OCI-LY1 (cell line): ENCODE data around the gene KCNMB2.

Experiments used
- H2AFZ ChIP-seq: fragments of 200-600 bp; sonication (generic), shearing (Covaris generic); 2 replicates; pipeline ENCODE4 v1.6.0; 2014; ENCODE audit warnings: antibody characterized with exemption, mild to moderate bottlenecking, low read length
- H3F3A ChIP-seq: fragments of 200-600 bp; sonication (generic), shearing (Covaris generic); 2 replicates; pipeline ENCODE4 v1.6.0; 2014; ENCODE audit warnings: mild to moderate bottlenecking, antibody characterized with exemption, low read length, moderate library complexity; ENCODE audit not compliant: insufficient read depth
- H3K27ac ChIP-seq: fragments of 200-600 bp; sonication (generic); 2 replicates; pipeline ENCODE4 v1.5.1; 2014; ENCODE audit warnings: low read length, mixed run types, mild to moderate bottlenecking, low read depth; ENCODE audit not compliant: poor library complexity, severe bottlenecking
- H3K27me3 ChIP-seq: fragments of 200-600 bp; sonication (generic); 2 replicates; pipeline ENCODE4 v1.6.0; 2014; ENCODE audit warnings: antibody characterized with exemption, mild to moderate bottlenecking, low read length, moderate library complexity; ENCODE audit not compliant: insufficient read depth
- H3K36me3 ChIP-seq: fragments of 200-600 bp; sonication (generic); 2 replicates; pipeline ENCODE4 v1.6.1; 2014; ENCODE audit warnings: mild to moderate bottlenecking, antibody characterized with exemption, low read length, moderate library complexity, mixed read lengths; ENCODE audit not compliant: insufficient read depth
- H3K4me1 ChIP-seq: fragments of 200-600 bp; sonication (generic); 2 replicates; pipeline ENCODE4 v1.5.1; 2014; ENCODE audit warnings: mild to moderate bottlenecking, low read length, moderate library complexity; ENCODE audit not compliant: insufficient read depth, severe bottlenecking
- H3K4me2 ChIP-seq: fragments of 200-600 bp; sonication (generic), shearing (Covaris generic); 2 replicates; pipeline ENCODE4 v1.6.1; 2014; ENCODE audit warnings: low read length
- H3K4me3 ChIP-seq: fragments of 200-600 bp; sonication (generic); 2 replicates; pipeline ENCODE4 v1.5.1; 2014; ENCODE audit warnings: low read length, low read depth, mild to moderate bottlenecking, mixed read lengths; ENCODE audit not compliant: poor library complexity, severe bottlenecking
- H3K79me2 ChIP-seq: fragments of 200-600 bp; shearing (Covaris generic); 2 replicates; pipeline ENCODE4 v1.6.1; 2016; ENCODE audit warnings: mixed run types, low read length, mixed read lengths; ENCODE audit not compliant: insufficient read depth
- H3K9ac ChIP-seq: fragments of 200-600 bp; sonication (generic), shearing (Covaris generic); 2 replicates; pipeline ENCODE4 v1.6.1; 2014; ENCODE audit warnings: mild to moderate bottlenecking, low read length, mixed read lengths
- H3K9me2 ChIP-seq: fragments of 200-600 bp; sonication (generic), shearing (Covaris generic); 2 replicates; pipeline ENCODE4 v1.6.1; 2014; ENCODE audit warnings: low read depth, mild to moderate bottlenecking, low read length, mixed read lengths
- H3K9me3 ChIP-seq: fragments of 200-600 bp; shearing (Covaris generic); 2 replicates; pipeline ENCODE4 v1.6.1; 2014; ENCODE audit warnings: low read length, mixed read lengths
- H4K20me1 ChIP-seq: fragments of 200-600 bp; sonication (generic), shearing (Covaris generic); 2 replicates; pipeline ENCODE4 v1.6.0; 2016; ENCODE audit warnings: mild to moderate bottlenecking, low read length; ENCODE audit not compliant: insufficient read depth
- CTCF ChIP-seq: fragments of 200-600 bp; sonication (generic), shearing (Covaris generic); IDR thresholded peaks from 2 replicates; pipeline ENCODE4 v1.5.1; 2017; ENCODE audit warnings: mild to moderate bottlenecking, antibody characterized with exemption, low read length, moderate library complexity, mixed read lengths
- EZH2 ChIP-seq: fragments of 200-600 bp; sonication (generic), shearing (Covaris generic); IDR thresholded peaks from 2 replicates; pipeline ENCODE4 v1.8.0; 2017; ENCODE audit warnings: borderline replicate concordance, mixed run types, mild to moderate bottlenecking, antibody characterized with exemption, low read length, moderate library complexity, mixed read lengths

KCNMB2 gene

DNA sequence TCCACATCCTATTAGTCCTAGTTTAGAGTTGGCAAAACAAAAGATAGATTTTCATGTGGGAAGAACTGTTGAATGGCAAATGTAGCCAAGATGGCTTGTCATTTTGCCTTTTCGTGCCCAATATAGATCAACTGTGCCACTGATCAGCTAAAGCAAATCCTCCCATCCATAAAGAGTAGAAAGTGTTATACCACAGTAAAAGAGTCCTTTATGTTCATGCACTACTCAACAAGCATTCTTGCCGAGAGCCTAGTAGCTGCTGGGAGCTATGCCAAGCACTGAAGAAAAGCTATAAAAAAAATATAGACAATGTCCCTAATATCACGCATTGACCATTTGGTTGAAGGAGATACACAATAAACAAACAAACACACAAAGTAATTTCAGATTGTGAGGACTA lies 225.2 kb downstream of the KCNMB2 start:
- no peaks in the 10 kb centered on the region for H3K36me3 ChIP-seq
- H3K9me3 ChIP-seq = no peaks in the 10 kb centered on the region
- H3K4me1 ChIP-seq = no peaks in the 10 kb centered on the region
- no peaks in the 10 kb centered on the region for H3K79me2 ChIP-seq
- no peak overlapping the region for H2AFZ ChIP-seq
- no peak overlapping the region for H3K27ac ChIP-seq
- H3K4me2 ChIP-seq = no peak overlapping the region
- no peaks in the 10 kb centered on the region for H3K27me3 ChIP-seq
- H3K4me3 ChIP-seq = no peak overlapping the region
- no peak overlapping the region for H3K9ac ChIP-seq
- no peaks in the 10 kb centered on the region for H3F3A ChIP-seq
- H3K9me2 ChIP-seq = no peaks in the 10 kb centered on the region
- TF ChIP-seq CTCF (no peak), EZH2 (no peak)
- no peaks in the 10 kb centered on the region for H4K20me1 ChIP-seq

GRCh38 chr3:178762385-178762784 lies 226.1 kb downstream of the KCNMB2 start:
- H3K9me3 ChIP-seq = no peaks in the 10 kb centered on the region
- TF ChIP-seq CTCF = no peak
- no peak for TF ChIP-seq EZH2
- no peak overlapping the region for H3K4me2 ChIP-seq
- H3K9me2 ChIP-seq = no peaks in the 10 kb centered on the region
- H4K20me1 ChIP-seq = no peaks in the 10 kb centered on the region
- H3F3A ChIP-seq = no peaks in the 10 kb centered on the region
- H3K9ac ChIP-seq = no peak overlapping the region
- H3K27ac ChIP-seq = no peak overlapping the region
- H3K4me3 ChIP-seq = no peak overlapping the region
- H3K79me2 ChIP-seq = no peaks in the 10 kb centered on the region
- H3K36me3 ChIP-seq = no peaks in the 10 kb centered on the region
- no peak overlapping the region for H2AFZ ChIP-seq
- no peaks in the 10 kb centered on the region for H3K27me3 ChIP-seq
- H3K4me1 ChIP-seq = no peaks in the 10 kb centered on the region

GRCh38 chr3:178765472-178765871 lies 229.2 kb downstream of the KCNMB2 start:
- no peaks in the 10 kb centered on the region for H3K27me3 ChIP-seq
- H4K20me1 ChIP-seq = no peaks in the 10 kb centered on the region
- H3K27ac ChIP-seq = no peak overlapping the region
- no peaks in the 10 kb centered on the region for H3K9me2 ChIP-seq
- H2AFZ ChIP-seq = no peak overlapping the region
- H3K4me1 ChIP-seq = no peaks in the 10 kb centered on the region
- H3F3A ChIP-seq = no peaks in the 10 kb centered on the region
- H3K79me2 ChIP-seq = no peaks in the 10 kb centered on the region
- TF ChIP-seq CTCF = no peak
- no peak for TF ChIP-seq EZH2
- H3K9ac ChIP-seq = no peak overlapping the region
- no peaks in the 10 kb centered on the region for H3K9me3 ChIP-seq
- no peaks in the 10 kb centered on the region for H3K36me3 ChIP-seq
- H3K4me2 ChIP-seq = no peak overlapping the region
- H3K4me3 ChIP-seq = no peak overlapping the region
